A673 (cell line): ENCODE measurements around the gene RNF186. TPM values are rescaled to one million over a fixed set of nuclear protein-coding genes. Genes with fewer than 3 reads are reported as not detected.
"Not testable (repeated sequence)": the region's sequence is repeated elsewhere in the genome, so short reads cannot be mapped to it uniquely, and the experiment has no call there.

Experiments
- BruUV-seq: library from RNA; stranded (reverse); fragments of 400-500 nt; replicated peaks from 2 replicates; lab custom pipeline; 2021; lab: Mats Ljungman, UMichigan
- CTCF ChIA-PET: fragments of 300-600 bp; sonication (Branson Sonifier 250); formaldehyde crosslinking; loops from one replicate; lab custom pipeline; 2022; ENCODE audit warnings: antibody characterized with exemption; lab: Charles Lee
- POLR2A ChIA-PET: fragments of 300-600 bp; sonication (Branson Sonifier 250); formaldehyde crosslinking; loops from one replicate; lab custom pipeline; 2022; ENCODE audit warnings: antibody characterized with exemption; ENCODE audit not compliant: low non-redundant PET; lab: Charles Lee
- DNase-seq: peaks from one replicate; pipeline ENCODE4 v3.0.0-alpha.2; 2015; ENCODE audit warnings: low spot score
- H3K27ac ChIP-seq: fragments of 200-600 bp; sonication (generic); 2 replicates; pipeline ENCODE4 v1.5.1; 2016; ENCODE audit warnings: mixed run types, low read depth, mild to moderate bottlenecking, mixed read lengths, antibody characterized with exemption, low read length; ENCODE audit not compliant: poor library complexity, severe bottlenecking
- H3K27me3 ChIP-seq: fragments of 200-600 bp; sonication (generic); replicated peaks from 2 replicates; pipeline ENCODE4 v1.6.1; 2017; ENCODE audit warnings: mixed run types, low read depth, mild to moderate bottlenecking, mixed read lengths, antibody characterized with exemption, low read length; ENCODE audit not compliant: insufficient read depth, poor library complexity
- H3K36me3 ChIP-seq: fragments of 200-600 bp; sonication (generic); 2 replicates; pipeline ENCODE4 v1.6.1; 2016; ENCODE audit warnings: mixed run types, mild to moderate bottlenecking, mixed read lengths, antibody characterized with exemption, low read length; ENCODE audit not compliant: insufficient read depth, poor library complexity, severe bottlenecking
- H3K4me1 ChIP-seq: fragments of 200-600 bp; sonication (generic); 2 replicates; pipeline ENCODE4 v1.6.1; 2017; ENCODE audit warnings: mixed run types, mild to moderate bottlenecking, mixed read lengths, antibody characterized with exemption, low read length; ENCODE audit not compliant: insufficient read depth, poor library complexity, severe bottlenecking
- H3K4me3 ChIP-seq: fragments of 200-600 bp; sonication (generic); 2 replicates; pipeline ENCODE4 v1.5.1; 2016; ENCODE audit warnings: low read depth, mixed run types, mild to moderate bottlenecking, mixed read lengths, low read length; ENCODE audit not compliant: poor library complexity, severe bottlenecking
- H3K9me3 ChIP-seq: fragments of 200-600 bp; sonication (generic); 2 replicates; pipeline ENCODE4 v1.6.1; 2016; ENCODE audit warnings: mixed run types, low read depth, mild to moderate bottlenecking, mixed read lengths, antibody characterized with exemption, low read length; ENCODE audit not compliant: poor library complexity, severe bottlenecking
- EZH2 ChIP-seq: fragments of 200-600 bp; sonication (generic); IDR thresholded peaks from 2 replicates; pipeline ENCODE4 v1.6.1; 2017; ENCODE audit warnings: borderline replicate concordance, low read depth, mild to moderate bottlenecking, mixed read lengths, antibody characterized with exemption, low read length; ENCODE audit not compliant: poor library complexity, severe bottlenecking
- intact Hi-C: fragments of 100-400 bp; cut with micrococcal nuclease; formaldehyde crosslinking; loops from one replicate; pipeline ENCODE4 v1.10.0; 2022; ENCODE audit not compliant: unreplicated experiment
- total RNA-seq: library from RNA; stranded (reverse); gene quantifications from 2 replicates; pipeline ENCODE4 v1.2.3, GENCODE V29; 2021
- TF ChIP-seq, protein P1 (sequence below): fragments of 300-800, 200-600 bp; sonication (generic); conservative IDR thresholded peaks from 2 replicates; pipeline ENCODE4 v1.5.1; 2017; ENCODE audit warnings: low read depth, mild to moderate bottlenecking, antibody characterized with exemption, low read length, moderate library complexity, mixed read lengths

RNF186 gene
- total RNA-seq, 1 experiment from 2014 or later = not detected

DNA sequence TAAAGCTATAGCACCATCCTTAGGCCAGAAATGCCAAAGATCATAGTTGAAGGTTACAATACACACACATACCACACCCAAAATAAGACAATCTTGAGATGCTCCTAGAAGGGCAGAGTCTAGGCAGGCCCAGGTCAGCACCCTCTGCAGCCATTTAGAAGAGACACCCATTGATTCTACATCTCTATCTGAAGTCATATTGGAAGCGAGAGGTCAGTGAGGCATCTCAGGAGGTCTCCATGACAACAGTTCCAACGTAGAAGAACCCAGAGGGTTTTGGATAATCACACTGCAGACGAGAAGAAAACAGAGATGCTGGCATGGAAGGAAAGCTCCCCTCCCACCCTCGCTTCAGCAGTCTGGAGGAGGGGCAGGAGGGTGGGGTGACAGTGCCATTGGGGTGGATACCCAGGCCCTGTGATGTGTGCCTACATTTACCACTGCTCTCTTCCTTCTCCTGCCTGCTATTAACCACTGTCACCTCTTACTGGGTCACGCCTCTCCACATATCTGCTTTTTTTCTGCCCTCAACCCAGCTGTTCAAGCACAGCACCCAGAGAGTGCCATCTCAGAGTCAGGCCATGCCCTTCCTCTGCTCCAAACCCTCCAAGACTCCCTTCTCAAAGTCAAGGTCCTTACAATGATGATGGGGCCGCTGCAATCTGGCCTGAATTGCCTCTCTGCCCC, 21.6 kb downstream of the RNF186 start:
- Histone ChIP-seq H3K4me1 (no peaks in the 10 kb centered on the region), H3K9me3 (no peaks in the 10 kb centered on the region), H3K27ac (no peak overlapping the region), H3K36me3 (no peaks in the 10 kb centered on the region), H3K4me3 (no peak overlapping the region), H3K27me3 (no peaks in the 10 kb centered on the region)
- intact Hi-C loops = no loop called here
- TF ChIP-seq, protein P1, sequence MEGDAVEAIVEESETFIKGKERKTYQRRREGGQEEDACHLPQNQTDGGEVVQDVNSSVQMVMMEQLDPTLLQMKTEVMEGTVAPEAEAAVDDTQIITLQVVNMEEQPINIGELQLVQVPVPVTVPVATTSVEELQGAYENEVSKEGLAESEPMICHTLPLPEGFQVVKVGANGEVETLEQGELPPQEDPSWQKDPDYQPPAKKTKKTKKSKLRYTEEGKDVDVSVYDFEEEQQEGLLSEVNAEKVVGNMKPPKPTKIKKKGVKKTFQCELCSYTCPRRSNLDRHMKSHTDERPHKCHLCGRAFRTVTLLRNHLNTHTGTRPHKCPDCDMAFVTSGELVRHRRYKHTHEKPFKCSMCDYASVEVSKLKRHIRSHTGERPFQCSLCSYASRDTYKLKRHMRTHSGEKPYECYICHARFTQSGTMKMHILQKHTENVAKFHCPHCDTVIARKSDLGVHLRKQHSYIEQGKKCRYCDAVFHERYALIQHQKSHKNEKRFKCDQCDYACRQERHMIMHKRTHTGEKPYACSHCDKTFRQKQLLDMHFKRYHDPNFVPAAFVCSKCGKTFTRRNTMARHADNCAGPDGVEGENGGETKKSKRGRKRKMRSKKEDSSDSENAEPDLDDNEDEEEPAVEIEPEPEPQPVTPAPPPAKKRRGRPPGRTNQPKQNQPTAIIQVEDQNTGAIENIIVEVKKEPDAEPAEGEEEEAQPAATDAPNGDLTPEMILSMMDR = no peak
- TF ChIP-seq EZH2 = no peak
- CTCF ChIA-PET = no interaction called here
- DNase-seq = no peak
- no TSS peak for BruUV-seq
- POLR2A ChIA-PET = no interaction called here

DNA sequence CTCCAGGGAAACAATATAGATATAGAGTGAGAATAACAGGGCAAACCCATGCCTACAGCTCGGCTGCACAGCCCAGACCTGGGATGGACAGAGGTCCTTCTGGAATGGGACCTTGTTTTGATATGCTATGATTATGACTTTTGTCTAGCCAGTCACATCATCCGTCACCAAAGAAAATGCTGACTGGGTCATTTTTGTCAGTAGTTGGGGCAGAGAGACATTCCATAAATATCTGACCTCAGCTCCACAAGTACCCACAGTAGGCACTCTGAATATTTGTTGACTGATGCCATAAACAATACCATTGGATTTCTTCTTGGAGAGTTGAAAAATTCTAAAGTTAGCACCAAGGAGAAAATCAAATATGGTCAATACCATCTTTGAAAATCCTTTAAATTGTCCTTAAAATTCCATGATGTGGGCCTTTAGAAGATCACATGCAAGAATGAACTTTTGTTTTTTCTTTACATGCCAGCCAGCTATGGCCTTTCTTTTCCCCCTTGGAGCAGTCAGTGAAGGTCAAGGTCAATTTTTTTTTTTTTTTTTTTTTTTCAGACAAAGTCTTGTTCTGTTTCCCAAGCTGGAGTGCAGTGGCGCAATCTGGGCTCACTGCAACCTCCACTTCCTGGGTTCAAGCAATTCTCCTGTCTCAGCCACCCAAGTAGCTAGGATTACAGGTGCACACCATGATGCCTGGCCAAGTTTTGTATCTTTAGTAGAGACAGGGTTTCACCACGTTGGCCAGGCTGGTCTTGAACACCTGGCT, 22.7 kb downstream of the RNF186 start:
- intact Hi-C loops = loop anchor here (1.0 kb wide), 1 partner anchor 19 kb away; no protein-coding TSS in a partner anchor
- Histone ChIP-seq H3K36me3 (no peaks in the 10 kb centered on the region), H3K4me1 (no peaks in the 10 kb centered on the region), H3K27me3 (no peaks in the 10 kb centered on the region), H3K27ac (no peak overlapping the region), H3K4me3 (no peak overlapping the region), H3K9me3 (no peaks in the 10 kb centered on the region)
- TF ChIP-seq, protein P1 = no peak
- no peak for TF ChIP-seq EZH2
- POLR2A ChIA-PET = interaction anchor here (0.5 kb wide), 1 partner anchor 12 kb away, joined by 3 read pairs; no protein-coding TSS in a partner anchor
- no TSS peak for BruUV-seq
- DNase-seq = no peak
- CTCF ChIA-PET = no interaction called here

DNA sequence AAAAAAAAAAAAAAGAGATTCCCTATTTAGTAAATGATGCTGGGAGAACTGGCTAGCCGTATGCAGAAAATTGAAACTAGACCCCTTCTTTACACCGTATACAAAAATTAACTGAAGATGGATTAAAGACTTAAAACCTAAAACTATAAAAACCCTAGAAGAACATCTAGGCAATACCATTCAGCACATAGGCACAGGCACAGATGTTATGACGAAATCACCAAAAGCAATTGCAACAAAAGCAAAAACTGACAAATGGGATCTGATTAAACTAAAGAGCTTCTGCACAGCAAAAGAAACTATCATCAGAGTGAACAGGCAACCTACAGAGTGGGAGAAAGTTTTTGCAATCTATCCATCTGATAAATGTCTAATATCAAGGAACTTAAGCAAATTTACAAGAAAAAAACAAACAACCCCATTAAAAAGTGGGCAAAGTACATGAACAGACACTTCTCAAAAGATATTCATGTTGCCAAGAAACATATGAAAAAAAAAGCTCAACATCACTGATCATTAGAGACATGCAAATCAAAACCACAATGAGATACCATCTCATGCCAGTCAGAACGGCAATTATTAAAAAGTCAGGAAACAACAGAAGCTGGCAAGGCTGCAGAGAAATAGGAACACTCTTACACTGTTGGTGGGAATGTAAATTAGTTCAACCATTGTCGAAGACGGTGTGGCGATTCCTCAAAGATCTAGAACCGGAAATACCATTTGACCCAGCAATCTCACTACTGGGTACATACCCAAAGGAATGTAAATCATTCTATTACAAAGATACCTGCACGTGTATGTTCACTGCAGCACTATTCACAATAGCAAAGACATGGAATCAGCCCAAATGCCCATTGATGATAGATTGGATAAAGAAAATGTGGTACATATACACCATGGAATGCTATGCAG, 24.8 kb downstream of the RNF186 start:
- not testable (repeated sequence) for BruUV-seq

More for the DNA sequence above, 24.8 kb downstream of the RNF186 start:
- H3K27me3 ChIP-seq, intact Hi-C loops, H3K4me3 ChIP-seq, H3K4me1 ChIP-seq, H3K9me3 ChIP-seq, H3K36me3 ChIP-seq, POLR2A ChIA-PET: not testable (repeated sequence)
- DNase-seq = peak; percentile 74
- peak overlapping the region; percentile 61 for H3K27ac ChIP-seq
- CTCF ChIA-PET = interaction anchor here (0.6 kb wide), 1 partner anchor 61 kb away, joined by 7 read pairs; no protein-coding TSS in a partner anchor
